SK-N-SH (cell line): ENCODE measurements around the gene STK39. TPM values are rescaled to one million over a fixed set of nuclear protein-coding genes. Genes with fewer than 3 reads are reported as not detected.

Experiments used
- CTCF ChIA-PET: fragments of 300-600, 350-600 bp; formaldehyde crosslinking; extraction: SDS; loops from one replicate; lab custom pipeline; 2021; lab: Yijun Ruan, JAX
- POLR2A ChIA-PET: fragments of 350-600 bp; sonication (Branson Sonifier 250); formaldehyde crosslinking; extraction: SDS; loops from one replicate; lab custom pipeline; 2020; ENCODE audit warnings: antibody characterized with exemption, inconsistent platforms; lab: Yijun Ruan, JAX
- DNase-seq: peaks from one replicate; pipeline ENCODE4 v3.0.0; 2012
- H2AFZ ChIP-seq: fragments of 200-600 bp; sonication (generic); 2 replicates; pipeline ENCODE4 v1.8.1; 2016; ENCODE audit warnings: antibody characterized with exemption, mild to moderate bottlenecking, low read depth
- H3F3A ChIP-seq: fragments of 200-600 bp; sonication (generic); replicated peaks from 2 replicates; pipeline ENCODE3; 2016; ENCODE audit warnings: antibody characterized with exemption, mild to moderate bottlenecking; ENCODE audit not compliant: insufficient read depth
- H3K27ac ChIP-seq, 2 experiments: fragments of 200-500 bp in 1 of 2; fragments of 200-600 bp in 1 of 2; sonication (Bioruptor generic) in 1 of 2; sonication (generic), shearing (Covaris generic) in 1 of 2; 2 replicates each; pipeline versions ENCODE4 v1.5.1 to v1.6.1; 2014 to 2016; ENCODE audit warnings: low read depth in 2 of 2, inconsistent platforms in 1 of 2, low read length in 1 of 2, mild to moderate bottlenecking in 1 of 2, mixed read lengths in 1 of 2
- H3K27me3 ChIP-seq: fragments of 200-600 bp; sonication (generic), shearing (Covaris generic); 2 replicates; pipeline ENCODE4 v1.6.1; 2016; ENCODE audit warnings: mixed run types; ENCODE audit not compliant: insufficient read depth
- H3K36me3 ChIP-seq, 2 experiments: fragments of 200-500 bp in 1 of 2; fragments of 200-600 bp in 1 of 2; sonication (Bioruptor generic) in 1 of 2; sonication (generic) in 1 of 2; replicated peaks in 1 of 2; 2 replicates each; pipeline versions ENCODE3 to v1.5.1; 2014 to 2016; ENCODE audit warnings: low read length in 1 of 2, mild to moderate bottlenecking in 1 of 2; ENCODE audit not compliant: insufficient read depth in 2 of 2, control insufficient read depth in 1 of 2
- H3K4me1 ChIP-seq, 2 experiments: fragments of 200-500 bp in 1 of 2; fragments of 200-600 bp in 1 of 2; sonication (Bioruptor generic) in 1 of 2; sonication (generic), shearing (Covaris generic) in 1 of 2; 2 replicates each; pipeline versions ENCODE4 v1.5.1 to v1.6.1; 2014 to 2016; ENCODE audit warnings: low read depth in 1 of 2, low read length in 1 of 2, mixed run types in 1 of 2; ENCODE audit not compliant: insufficient read depth in 2 of 2, control insufficient read depth in 1 of 2
- H3K4me2 ChIP-seq: fragments of 200-600 bp; sonication (generic), shearing (Covaris generic); 2 replicates; pipeline ENCODE4 v1.6.1; 2017; ENCODE audit warnings: mixed run types
- H3K4me3 ChIP-seq, 2 experiments: fragments of 200-500 bp in 1 of 2; fragments of 200-600 bp in 1 of 2; sonication (Bioruptor generic) in 1 of 2; sonication (generic), shearing (Covaris generic) in 1 of 2; 2 replicates each; pipeline versions ENCODE4 v1.5.1 to v1.8.1; 2014 to 2016; ENCODE audit warnings: low read depth in 2 of 2, inconsistent platforms in 1 of 2, low read length in 1 of 2, mild to moderate bottlenecking in 1 of 2, mixed read lengths in 1 of 2, moderate library complexity in 1 of 2
- H3K79me2 ChIP-seq: fragments of 200-600 bp; sonication (generic); 2 replicates; pipeline ENCODE4 v1.8.1; 2017; ENCODE audit warnings: mild to moderate bottlenecking; ENCODE audit not compliant: insufficient read depth
- H3K9ac ChIP-seq: fragments of 200-600 bp; sonication (generic); 2 replicates; pipeline ENCODE4 v1.6.1; 2017; ENCODE audit warnings: mixed run types
- H3K9me2 ChIP-seq: fragments of 200-600 bp; sonication (generic); 2 replicates; pipeline ENCODE4 v1.6.1; 2017; ENCODE audit warnings: mixed run types
- H3K9me3 ChIP-seq: fragments of 200-600 bp; sonication (generic); 2 replicates; pipeline ENCODE4 v1.6.1; 2017; ENCODE audit warnings: mixed run types, mild to moderate bottlenecking, moderate library complexity
- H4K20me1 ChIP-seq: fragments of 200-600 bp; sonication (generic); 2 replicates; pipeline ENCODE4 v1.6.1; 2017; ENCODE audit warnings: mild to moderate bottlenecking, mixed run types; ENCODE audit not compliant: insufficient read depth
- CTCF ChIP-seq: fragments of 200-600 bp; sonication (generic); IDR thresholded peaks from 2 replicates; pipeline ENCODE4 v1.6.1; 2017; ENCODE audit warnings: antibody characterized with exemption, mild to moderate bottlenecking, moderate library complexity
- ELF1 ChIP-seq: IDR thresholded peaks from 2 replicates; pipeline ENCODE4 v1.4.0; 2012
- EZH2phosphoT487 ChIP-seq: fragments of 200-600 bp; sonication (generic); IDR thresholded peaks from 2 replicates; pipeline ENCODE4 v1.6.1; 2017; ENCODE audit warnings: low read depth, mixed run types, mild to moderate bottlenecking, antibody characterized with exemption, moderate library complexity, borderline replicate concordance
- FOSL2 ChIP-seq: IDR thresholded peaks from 2 replicates; pipeline ENCODE4 v1.4.0; 2012; ENCODE audit warnings: low read depth, mild to moderate bottlenecking, moderate library complexity, borderline replicate concordance
- GABPA ChIP-seq: IDR thresholded peaks from 2 replicates; pipeline ENCODE4 v1.4.0; 2012; ENCODE audit warnings: low read depth, mild to moderate bottlenecking
- GATA2 ChIP-seq: sonication (generic); formaldehyde crosslinking; IDR thresholded peaks from 2 replicates; pipeline ENCODE4 v1.5.0; 2020; ENCODE audit warnings: mild to moderate bottlenecking, missing genetic modification reagents
- JUND ChIP-seq: IDR thresholded peaks from 2 replicates; pipeline ENCODE4 v1.4.0; 2012
- PBX3 ChIP-seq: IDR thresholded peaks from 2 replicates; pipeline ENCODE4; 2012
- RAD21 ChIP-seq: IDR thresholded peaks from 2 replicates; pipeline ENCODE4 v1.6.1; 2012; ENCODE audit warnings: mild to moderate bottlenecking, low read length
- REST ChIP-seq: IDR thresholded peaks from 2 replicates; pipeline ENCODE4 v1.6.1; 2012; ENCODE audit warnings: mild to moderate bottlenecking, low read depth, low read length, moderate library complexity
- RXRA ChIP-seq: IDR thresholded peaks from 2 replicates; pipeline ENCODE4 v1.4.0; 2012; ENCODE audit warnings: low read depth, mild to moderate bottlenecking, borderline replicate concordance
- SIN3A ChIP-seq: IDR thresholded peaks from 2 replicates; pipeline ENCODE4 v1.6.1; 2012; ENCODE audit warnings: low read depth, mild to moderate bottlenecking, low read length, moderate library complexity, borderline replicate concordance
- TCF12 ChIP-seq: IDR thresholded peaks from 2 replicates; pipeline ENCODE4 v1.4.0; 2012
- USF2 ChIP-seq: fragments of 150-350 bp; IDR thresholded peaks from 2 replicates; pipeline ENCODE4 v1.6.1; 2017; ENCODE audit warnings: antibody characterized with exemption, low read length, low read depth, borderline replicate concordance
- YY1 ChIP-seq: IDR thresholded peaks from 2 replicates; pipeline ENCODE4 v1.4.0; 2012; ENCODE audit warnings: low read depth, mild to moderate bottlenecking
- WGBS: methylation state at CpG from one replicate; pipeline ENCODE4 v1.1.6; 2017; ENCODE audit warnings: low lambda C conversion rate; 5-methylcytosine and 5-hydroxymethylcytosine counted together
- polyA plus RNA-seq, 3 experiments: library from polyadenylated mRNA; depleted of rRNA; stranded (reverse); fragments of >200 nt; gene quantifications; 2 replicates each; pipeline ENCODE4 v1.2.3, GENCODE V29; 2012

STK39 gene
- polyA plus RNA-seq, 1 of the 3 experiments (the other 2 are of a cell fraction): 9.6 TPM

GRCh38 chr2:168049609-168050008 lies 197.8 kb downstream of the STK39 start (continued):
- TF ChIP-seq PBX3: no peak
- TF ChIP-seq REST: no peak
- TF ChIP-seq GATA2: no peak
- no peak for TF ChIP-seq FOSL2
- TF ChIP-seq SIN3A: no peak
- TF ChIP-seq USF2: no peak

- H3K9me2 ChIP-seq: no peaks in the 10 kb centered on the region
- no peak overlapping the region for H2AFZ ChIP-seq
- H3K4me2 ChIP-seq: no peak overlapping the region
- no peak for DNase-seq
- H3K36me3 ChIP-seq: peaks cover 0 to 5% of the 10 kb centered on the region in 2 experiments
- no peaks in the 10 kb centered on the region for H3K27me3 ChIP-seq
- ChIA-PET POLR2A (no interaction called here), CTCF (interaction anchor here (1.1 to 1.7 kb wide), 4 partner anchors 8 to 84 kb away, joined by 3 to 4 read pairs (median 3); no protein-coding TSS in a partner anchor)
- H3K4me3 ChIP-seq: no peak overlapping the region
- H3K9me3 ChIP-seq: no peaks in the 10 kb centered on the region
- peak overlapping the region in 1 of 2 experiments; percentile 70; a peak in 1 of 4 replicates for H3K27ac ChIP-seq
- WGBS: 83% methylated on average over 3 of the region's 3 CpGs
- H3K79me2 ChIP-seq: no peaks in the 10 kb centered on the region
- H4K20me1 ChIP-seq: no peaks in the 10 kb centered on the region
- no peak overlapping the region for H3K9ac ChIP-seq
- no peaks in the 10 kb centered on the region; a peak in 2 of 4 replicates for H3K4me1 ChIP-seq
- no peaks in the 10 kb centered on the region for H3F3A ChIP-seq
- TF ChIP-seq JUND (no peak), SIN3A (no peak), FOSL2 (no peak), TCF12 (no peak)
Observed at GRCh38 chr2:168047091-168047690, 200.2 kb downstream of the STK39 start.

GRCh38 chr2:168044579-168044978 lies 202.8 kb downstream of the STK39 start:
- H2AFZ ChIP-seq: no peak overlapping the region
- WGBS: 38% methylated on average over 1 of the region's 1 CpG
- H3K27ac ChIP-seq: no peak overlapping the region
- H3K9ac ChIP-seq: no peak overlapping the region
- H4K20me1 ChIP-seq: no peaks in the 10 kb centered on the region
- no peaks in the 10 kb centered on the region for H3K27me3 ChIP-seq
- no peak overlapping the region for H3K4me3 ChIP-seq
- DNase-seq: no peak
- no peaks in the 10 kb centered on the region for H3K9me3 ChIP-seq
- no peaks in the 10 kb centered on the region; a peak in 2 of 4 replicates for H3K4me1 ChIP-seq
- no peaks in the 10 kb centered on the region for H3K79me2 ChIP-seq
- no peaks in the 10 kb centered on the region for H3K9me2 ChIP-seq
- TF ChIP-seq GATA2: no peak
- no peak for TF ChIP-seq ELF1
- TF ChIP-seq RXRA: no peak
- TF ChIP-seq RAD21: no peak
- no peak for TF ChIP-seq EZH2phosphoT487
- TF ChIP-seq YY1: no peak
- no peak for TF ChIP-seq GABPA
- TF ChIP-seq CTCF: no peak
- H3K36me3 ChIP-seq: peaks cover 2 to 8% of the 10 kb centered on the region in 2 experiments
- POLR2A ChIA-PET: no interaction called here
- H3K4me2 ChIP-seq: no peak overlapping the region
- CTCF ChIA-PET: interaction anchor here (1.0 to 1.2 kb wide), 2 partner anchors 15 to 74 kb away, joined by 3 to 4 read pairs; no protein-coding TSS in a partner anchor
- H3F3A ChIP-seq: no peaks in the 10 kb centered on the region
